ENCODE data around the gene TMEM178B.

Gene TMEM178B

GRCh38 chr7:141221007-141221612, 147.2 kb downstream of the TMEM178B start:
- DNase-seq (ENCODE audit: low read depth): no peak

- DNase-seq (ENCODE audit: low read depth): no peak
These were observed 152.2 kb downstream of the TMEM178B start for GRCh38 chr7:141225916-141226618.

GRCh38 chr7:141227454-141227853, 153.6 kb downstream of the TMEM178B start:
- DNase-seq (ENCODE audit: low read depth): no peak

GRCh38 chr7:141228482-141228881, 154.6 kb downstream of the TMEM178B start:
- no peak for DNase-seq (ENCODE audit: low read depth)

- no peak for DNase-seq (ENCODE audit: low read depth)
These were observed 157.3 kb downstream of the TMEM178B start for GRCh38 chr7:141231018-141231792.

GRCh38 chr7:141232286-141233051, 158.6 kb downstream of the TMEM178B start:
- DNase-seq (ENCODE audit: low read depth): no peak

- no peak for DNase-seq (ENCODE audit: low read depth)
These were observed 160.7 kb downstream of the TMEM178B start for GRCh38 chr7:141234335-141235105.

- no peak for DNase-seq (ENCODE audit: low read depth)
These were observed 161.8 kb downstream of the TMEM178B start for GRCh38 chr7:141235656-141236055.

GRCh38 chr7:141238596-141239243, 164.9 kb downstream of the TMEM178B start:
- no peak for DNase-seq (ENCODE audit: low read depth)

GRCh38 chr7:141239661-141240060, 165.8 kb downstream of the TMEM178B start:
- no peak for DNase-seq (ENCODE audit: low read depth)

- DNase-seq (ENCODE audit: low read depth): no peak
These were observed 168.7 kb downstream of the TMEM178B start for GRCh38 chr7:141242568-141242967.

GRCh38 chr7:141243368-141243767, 169.5 kb downstream of the TMEM178B start:
- DNase-seq (ENCODE audit: low read depth): no peak

- DNase-seq (ENCODE audit: low read depth): no peak
These were observed 170.6 kb downstream of the TMEM178B start for GRCh38 chr7:141244435-141244834.

- DNase-seq (ENCODE audit: low read depth): no peak
These were observed 172.6 kb downstream of the TMEM178B start for GRCh38 chr7:141246426-141246825.

- DNase-seq (ENCODE audit: low read depth): no peak
These were observed 177.3 kb downstream of the TMEM178B start for GRCh38 chr7:141251180-141251579.

GRCh38 chr7:141251957-141252356, 178.1 kb downstream of the TMEM178B start:
- no peak for DNase-seq (ENCODE audit: low read depth)

GRCh38 chr7:141257597-141257996, 183.7 kb downstream of the TMEM178B start:
- DNase-seq (ENCODE audit: low read depth): no peak

- DNase-seq (ENCODE audit: low read depth): no peak
These were observed 184.7 kb downstream of the TMEM178B start for GRCh38 chr7:141258559-141258958.

- no peak for DNase-seq (ENCODE audit: low read depth)
These were observed 188.5 kb downstream of the TMEM178B start for GRCh38 chr7:141262101-141263090.

- no peak for DNase-seq (ENCODE audit: low read depth)
These were observed 189.6 kb downstream of the TMEM178B start for GRCh38 chr7:141263508-141263907.

Measured in activated gamma-delta T cell treated with anti-CD3 and anti-CD28 coated beads, Interleukin-2, amount 50 U/mL, for 16 hours (primary cell).